SK-N-SH (cell line): Measurements from ENCODE around the gene MB21D2. TPM values are rescaled to one million over a fixed set of nuclear protein-coding genes. Genes with fewer than 3 reads are reported as not detected.

Experiments used
- CTCF ChIA-PET: fragments of 300-600, 350-600 bp; formaldehyde crosslinking; extraction: SDS; loops from one replicate; lab custom pipeline; 2021; lab: Yijun Ruan, JAX
- POLR2A ChIA-PET: fragments of 350-600 bp; sonication (Branson Sonifier 250); formaldehyde crosslinking; extraction: SDS; loops from one replicate; lab custom pipeline; 2020; ENCODE audit warnings: antibody characterized with exemption, inconsistent platforms; lab: Yijun Ruan, JAX
- DNase-seq: peaks from one replicate; pipeline ENCODE4 v3.0.0; 2012
- H2AFZ ChIP-seq: fragments of 200-600 bp; sonication (generic); 2 replicates; pipeline ENCODE4 v1.8.1; 2016; ENCODE audit warnings: antibody characterized with exemption, mild to moderate bottlenecking, low read depth
- H3F3A ChIP-seq: fragments of 200-600 bp; sonication (generic); replicated peaks from 2 replicates; pipeline ENCODE3; 2016; ENCODE audit warnings: antibody characterized with exemption, mild to moderate bottlenecking; ENCODE audit not compliant: insufficient read depth
- H3K27ac ChIP-seq, 2 experiments: fragments of 200-500 bp in 1 of 2; fragments of 200-600 bp in 1 of 2; sonication (Bioruptor generic) in 1 of 2; sonication (generic), shearing (Covaris generic) in 1 of 2; 2 replicates each; pipeline versions ENCODE4 v1.5.1 to v1.6.1; 2014 to 2016; ENCODE audit warnings: low read depth in 2 of 2, inconsistent platforms in 1 of 2, low read length in 1 of 2, mild to moderate bottlenecking in 1 of 2, mixed read lengths in 1 of 2
- H3K27me3 ChIP-seq: fragments of 200-600 bp; sonication (generic), shearing (Covaris generic); 2 replicates; pipeline ENCODE4 v1.6.1; 2016; ENCODE audit warnings: mixed run types; ENCODE audit not compliant: insufficient read depth
- H3K36me3 ChIP-seq, 2 experiments: fragments of 200-500 bp in 1 of 2; fragments of 200-600 bp in 1 of 2; sonication (Bioruptor generic) in 1 of 2; sonication (generic) in 1 of 2; replicated peaks in 1 of 2; 2 replicates each; pipeline versions ENCODE3 to v1.5.1; 2014 to 2016; ENCODE audit warnings: low read length in 1 of 2, mild to moderate bottlenecking in 1 of 2; ENCODE audit not compliant: insufficient read depth in 2 of 2, control insufficient read depth in 1 of 2
- H3K4me1 ChIP-seq, 2 experiments: fragments of 200-500 bp in 1 of 2; fragments of 200-600 bp in 1 of 2; sonication (Bioruptor generic) in 1 of 2; sonication (generic), shearing (Covaris generic) in 1 of 2; 2 replicates each; pipeline versions ENCODE4 v1.5.1 to v1.6.1; 2014 to 2016; ENCODE audit warnings: low read depth in 1 of 2, low read length in 1 of 2, mixed run types in 1 of 2; ENCODE audit not compliant: insufficient read depth in 2 of 2, control insufficient read depth in 1 of 2
- H3K4me2 ChIP-seq: fragments of 200-600 bp; sonication (generic), shearing (Covaris generic); 2 replicates; pipeline ENCODE4 v1.6.1; 2017; ENCODE audit warnings: mixed run types
- H3K4me3 ChIP-seq, 2 experiments: fragments of 200-500 bp in 1 of 2; fragments of 200-600 bp in 1 of 2; sonication (Bioruptor generic) in 1 of 2; sonication (generic), shearing (Covaris generic) in 1 of 2; 2 replicates each; pipeline versions ENCODE4 v1.5.1 to v1.8.1; 2014 to 2016; ENCODE audit warnings: low read depth in 2 of 2, inconsistent platforms in 1 of 2, low read length in 1 of 2, mild to moderate bottlenecking in 1 of 2, mixed read lengths in 1 of 2, moderate library complexity in 1 of 2
- H3K79me2 ChIP-seq: fragments of 200-600 bp; sonication (generic); 2 replicates; pipeline ENCODE4 v1.8.1; 2017; ENCODE audit warnings: mild to moderate bottlenecking; ENCODE audit not compliant: insufficient read depth
- H3K9ac ChIP-seq: fragments of 200-600 bp; sonication (generic); 2 replicates; pipeline ENCODE4 v1.6.1; 2017; ENCODE audit warnings: mixed run types
- H3K9me2 ChIP-seq: fragments of 200-600 bp; sonication (generic); 2 replicates; pipeline ENCODE4 v1.6.1; 2017; ENCODE audit warnings: mixed run types
- H3K9me3 ChIP-seq: fragments of 200-600 bp; sonication (generic); 2 replicates; pipeline ENCODE4 v1.6.1; 2017; ENCODE audit warnings: mixed run types, mild to moderate bottlenecking, moderate library complexity
- H4K20me1 ChIP-seq: fragments of 200-600 bp; sonication (generic); 2 replicates; pipeline ENCODE4 v1.6.1; 2017; ENCODE audit warnings: mild to moderate bottlenecking, mixed run types; ENCODE audit not compliant: insufficient read depth
- EZH2phosphoT487 ChIP-seq: fragments of 200-600 bp; sonication (generic); IDR thresholded peaks from 2 replicates; pipeline ENCODE4 v1.6.1; 2017; ENCODE audit warnings: low read depth, mixed run types, mild to moderate bottlenecking, antibody characterized with exemption, moderate library complexity, borderline replicate concordance
- FOSL2 ChIP-seq: IDR thresholded peaks from 2 replicates; pipeline ENCODE4 v1.4.0; 2012; ENCODE audit warnings: low read depth, mild to moderate bottlenecking, moderate library complexity, borderline replicate concordance
- FOXM1 ChIP-seq: IDR thresholded peaks from 2 replicates; pipeline ENCODE4 v1.4.0; 2012; ENCODE audit warnings: low read depth, mild to moderate bottlenecking
- GABPA ChIP-seq: IDR thresholded peaks from 2 replicates; pipeline ENCODE4 v1.4.0; 2012; ENCODE audit warnings: low read depth, mild to moderate bottlenecking
- JUND ChIP-seq: IDR thresholded peaks from 2 replicates; pipeline ENCODE4 v1.4.0; 2012
- NFIC ChIP-seq: IDR thresholded peaks from 2 replicates; pipeline ENCODE4 v1.4.0; 2012; ENCODE audit warnings: borderline replicate concordance
- NRF1 ChIP-seq: IDR thresholded peaks from 2 replicates; pipeline ENCODE4 v1.6.1; 2012; ENCODE audit warnings: low read depth, mild to moderate bottlenecking, low read length
- POLR2AphosphoS5 ChIP-seq: IDR thresholded peaks from 2 replicates; pipeline ENCODE4 v1.6.1; 2012; ENCODE audit warnings: low read depth, low read length
- RAD21 ChIP-seq: IDR thresholded peaks from 2 replicates; pipeline ENCODE4 v1.6.1; 2012; ENCODE audit warnings: mild to moderate bottlenecking, low read length
- RCOR1 ChIP-seq: fragments of 150-350 bp; IDR thresholded peaks from 2 replicates; pipeline ENCODE4 v1.6.1; 2017; ENCODE audit warnings: antibody characterized with exemption, low read length
- SIN3A ChIP-seq: IDR thresholded peaks from 2 replicates; pipeline ENCODE4 v1.6.1; 2012; ENCODE audit warnings: low read depth, mild to moderate bottlenecking, low read length, moderate library complexity, borderline replicate concordance
- TAF1 ChIP-seq: IDR thresholded peaks from 2 replicates; pipeline ENCODE4 v1.6.1; 2012; ENCODE audit warnings: low read depth, mild to moderate bottlenecking, low read length, moderate library complexity, borderline replicate concordance
- TCF12 ChIP-seq: IDR thresholded peaks from 2 replicates; pipeline ENCODE4 v1.4.0; 2012
- TEAD4 ChIP-seq: IDR thresholded peaks from 2 replicates; pipeline ENCODE4 v1.4.0; 2012; ENCODE audit warnings: mild to moderate bottlenecking, borderline replicate concordance; ENCODE audit not compliant: insufficient read depth
- YY1 ChIP-seq: IDR thresholded peaks from 2 replicates; pipeline ENCODE4 v1.4.0; 2012; ENCODE audit warnings: low read depth, mild to moderate bottlenecking
- WGBS: methylation state at CpG from one replicate; pipeline ENCODE4 v1.1.6; 2017; ENCODE audit warnings: low lambda C conversion rate; 5-methylcytosine and 5-hydroxymethylcytosine counted together
- polyA plus RNA-seq, 3 experiments: library from polyadenylated mRNA; depleted of rRNA; stranded (reverse); fragments of >200 nt; gene quantifications; 2 replicates each; pipeline ENCODE4 v1.2.3, GENCODE V29; 2012
- TF ChIP-seq, protein P1 (sequence below): IDR thresholded peaks from 2 replicates; pipeline ENCODE4; 2012
- TF ChIP-seq, protein P2 (sequence below): IDR thresholded peaks from 2 replicates; pipeline ENCODE4 v1.4.0; 2012; ENCODE audit warnings: low read depth, borderline replicate concordance
- TF ChIP-seq, protein P3 (sequence below): IDR thresholded peaks from 2 replicates; pipeline ENCODE4 v1.4.0; 2012; ENCODE audit warnings: low read depth
- TF ChIP-seq, protein P4 (sequence below): fragments of 150-350 bp; IDR thresholded peaks from 2 replicates; pipeline ENCODE4 v1.6.1; 2017; ENCODE audit warnings: antibody characterized with exemption, low read length, low read depth, borderline replicate concordance

Gene MB21D2
- polyA plus RNA-seq, 1 of the 3 experiments (the other 2 are of a cell fraction): 12.7 TPM

DNA sequence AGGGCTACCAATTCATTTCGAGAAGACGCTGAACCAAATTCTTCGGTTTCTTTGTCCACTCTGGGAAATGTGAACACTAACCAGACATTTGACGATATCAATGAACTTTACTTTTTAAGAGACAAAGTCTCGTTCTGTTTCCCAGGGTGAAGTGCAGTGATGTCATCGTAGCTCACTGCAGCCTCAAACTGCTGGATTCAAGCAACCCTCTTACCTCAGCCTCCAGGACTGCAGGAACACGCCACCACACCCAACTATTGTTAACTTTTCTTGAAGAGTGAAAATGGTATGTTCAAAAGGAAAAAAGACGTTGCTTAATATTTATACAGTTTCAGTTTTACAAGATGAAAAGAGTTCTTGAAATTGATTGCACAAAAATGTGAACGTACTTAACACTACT, 30.6 kb downstream of the MB21D2 start:
- H3K36me3 ChIP-seq: no peaks in the 10 kb centered on the region
- ChIA-PET CTCF (no interaction called here), POLR2A (no interaction called here)
- no peaks in the 10 kb centered on the region for H3K9me3 ChIP-seq
- H3K79me2 ChIP-seq: peaks cover 74% of the 10 kb centered on the region
- H3K27me3 ChIP-seq: no peaks in the 10 kb centered on the region
- peak overlapping the region; percentile 65 for H3K9ac ChIP-seq
- peak overlapping the region in 1 of 2 experiments; percentile 25; a peak in 2 of 4 replicates for H3K4me3 ChIP-seq
- no peak for DNase-seq
- peak overlapping the region; percentile 58 for H3K4me2 ChIP-seq
- H3F3A ChIP-seq: peaks cover 59% of the 10 kb centered on the region
- no peak overlapping the region for H2AFZ ChIP-seq
- H4K20me1 ChIP-seq: no peaks in the 10 kb centered on the region
- WGBS: 48% methylated on average over 9 of the region's 9 CpGs
- TF ChIP-seq RAD21 (no peak), TAF1 (no peak), TCF12 (peak; percentile 46; the same call in 1 of the 2 replicates), JUND (peak; percentile 26), EZH2phosphoT487 (no peak), FOXM1 (no peak), RCOR1 (no peak), NFIC (no peak)
- TF ChIP-seq, protein P1, sequence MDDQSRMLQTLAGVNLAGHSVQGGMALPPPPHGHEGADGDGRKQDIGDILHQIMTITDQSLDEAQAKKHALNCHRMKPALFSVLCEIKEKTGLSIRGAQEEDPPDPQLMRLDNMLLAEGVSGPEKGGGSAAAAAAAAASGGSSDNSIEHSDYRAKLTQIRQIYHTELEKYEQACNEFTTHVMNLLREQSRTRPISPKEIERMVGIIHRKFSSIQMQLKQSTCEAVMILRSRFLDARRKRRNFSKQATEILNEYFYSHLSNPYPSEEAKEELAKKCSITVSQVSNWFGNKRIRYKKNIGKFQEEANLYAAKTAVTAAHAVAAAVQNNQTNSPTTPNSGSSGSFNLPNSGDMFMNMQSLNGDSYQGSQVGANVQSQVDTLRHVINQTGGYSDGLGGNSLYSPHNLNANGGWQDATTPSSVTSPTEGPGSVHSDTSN: 0 out of 2 replicates have a peak, but pooled peaks have one; percentile 24
- TF ChIP-seq, protein P2, sequence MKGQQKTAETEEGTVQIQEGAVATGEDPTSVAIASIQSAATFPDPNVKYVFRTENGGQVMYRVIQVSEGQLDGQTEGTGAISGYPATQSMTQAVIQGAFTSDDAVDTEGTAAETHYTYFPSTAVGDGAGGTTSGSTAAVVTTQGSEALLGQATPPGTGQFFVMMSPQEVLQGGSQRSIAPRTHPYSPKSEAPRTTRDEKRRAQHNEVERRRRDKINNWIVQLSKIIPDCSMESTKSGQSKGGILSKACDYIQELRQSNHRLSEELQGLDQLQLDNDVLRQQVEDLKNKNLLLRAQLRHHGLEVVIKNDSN: no peak
- TF ChIP-seq, protein P3, sequence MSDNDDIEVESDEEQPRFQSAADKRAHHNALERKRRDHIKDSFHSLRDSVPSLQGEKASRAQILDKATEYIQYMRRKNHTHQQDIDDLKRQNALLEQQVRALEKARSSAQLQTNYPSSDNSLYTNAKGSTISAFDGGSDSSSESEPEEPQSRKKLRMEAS: peak; percentile 17; the same call in 1 of the 2 replicates
- TF ChIP-seq, protein P4, sequence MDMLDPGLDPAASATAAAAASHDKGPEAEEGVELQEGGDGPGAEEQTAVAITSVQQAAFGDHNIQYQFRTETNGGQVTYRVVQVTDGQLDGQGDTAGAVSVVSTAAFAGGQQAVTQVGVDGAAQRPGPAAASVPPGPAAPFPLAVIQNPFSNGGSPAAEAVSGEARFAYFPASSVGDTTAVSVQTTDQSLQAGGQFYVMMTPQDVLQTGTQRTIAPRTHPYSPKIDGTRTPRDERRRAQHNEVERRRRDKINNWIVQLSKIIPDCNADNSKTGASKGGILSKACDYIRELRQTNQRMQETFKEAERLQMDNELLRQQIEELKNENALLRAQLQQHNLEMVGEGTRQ: no peak
- H3K4me1 ChIP-seq: peaks cover 11 to 70% of the 10 kb centered on the region in 2 experiments
- H3K9me2 ChIP-seq: no peaks in the 10 kb centered on the region
- peak overlapping the region; percentile 3 to 90; a peak in 3 of 4 replicates for H3K27ac ChIP-seq

DNA sequence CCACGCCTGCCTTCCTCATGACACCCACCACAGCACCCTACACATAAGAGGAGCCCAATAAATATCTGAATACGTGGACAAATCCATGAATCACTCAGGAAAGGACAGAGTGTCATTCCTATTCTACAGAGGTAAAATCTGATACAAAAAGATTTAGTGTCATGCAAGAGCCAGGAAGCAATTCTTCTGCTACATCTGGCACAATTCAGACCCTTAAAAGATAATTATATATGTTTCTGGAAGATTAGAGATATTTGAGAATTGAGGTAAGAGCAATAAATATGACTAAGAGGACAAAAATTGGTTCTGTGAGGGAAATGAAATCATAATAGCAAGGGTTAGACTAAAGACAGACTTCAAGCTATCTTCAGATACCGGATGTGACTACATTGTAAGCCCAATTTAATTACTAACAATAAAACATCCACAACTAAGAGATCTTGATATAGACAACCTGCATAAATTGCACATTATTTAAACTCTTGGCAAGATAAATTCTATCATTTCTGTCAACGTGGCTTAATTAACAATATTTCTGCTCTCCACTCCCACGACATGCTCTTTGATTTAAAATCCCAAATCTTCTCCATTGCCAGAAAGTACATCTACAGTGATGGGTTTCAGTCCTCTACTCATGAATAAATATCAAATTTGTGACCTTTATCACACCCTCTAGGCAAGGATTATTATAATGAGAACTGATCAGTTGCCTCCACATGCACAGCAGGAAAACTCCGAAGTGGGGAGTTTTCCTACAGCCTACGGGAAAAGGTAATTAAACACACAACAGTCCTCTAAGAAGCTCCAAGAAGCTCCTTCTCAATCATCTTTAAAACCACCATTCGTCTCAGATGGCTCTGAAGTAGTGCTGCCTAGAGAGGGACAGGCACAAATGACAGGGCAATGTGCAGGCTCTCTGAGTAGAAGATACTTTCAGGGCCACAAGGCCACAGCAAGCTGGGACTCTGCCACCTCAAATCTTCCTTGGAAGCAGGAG, 32.6 kb downstream of the MB21D2 start:
- WGBS: 13% methylated on average over 8 of the region's 8 CpGs
- DNase-seq: peak; percentile 37
- CTCF ChIA-PET: no interaction called here
- TF ChIP-seq SIN3A: peak; percentile 57; the same call in 1 of the 2 replicates
- TF ChIP-seq NRF1: no peak
- TF ChIP-seq NFIC: peak; percentile 79; the same call in 1 of the 2 replicates
- TF ChIP-seq GABPA: peak; percentile 34; the same call in 1 of the 2 replicates
- TF ChIP-seq FOSL2: peak; percentile 85
- TF ChIP-seq POLR2AphosphoS5: peak; percentile 67
- TF ChIP-seq, protein P1: peak; percentile 92
- TF ChIP-seq FOXM1: peak; percentile 97
- no peak for TF ChIP-seq RCOR1
- TF ChIP-seq, protein P4: no peak
- peak; percentile 91 for TF ChIP-seq TEAD4
- no peak for TF ChIP-seq YY1
- TF ChIP-seq JUND: peak; percentile 97

More for the DNA sequence above, 32.6 kb downstream of the MB21D2 start:
- no peak overlapping the region for H2AFZ ChIP-seq
- H3K27me3 ChIP-seq: no peaks in the 10 kb centered on the region
- H3K4me1 ChIP-seq: peaks cover 11 to 63% of the 10 kb centered on the region in 2 experiments
- H3K36me3 ChIP-seq: no peaks in the 10 kb centered on the region
- POLR2A ChIA-PET: no interaction called here
- H3F3A ChIP-seq: peaks cover 64% of the 10 kb centered on the region
- peaks cover 66% of the 10 kb centered on the region for H3K79me2 ChIP-seq
- H3K4me3 ChIP-seq: no peak overlapping the region
- H3K27ac ChIP-seq: peak overlapping the region; percentile 76 to 90; a peak in 3 of 4 replicates
- H3K9me2 ChIP-seq: no peaks in the 10 kb centered on the region
- peak overlapping the region; percentile 65; the same call in 1 of the 2 replicates for H3K9ac ChIP-seq
- no peaks in the 10 kb centered on the region for H4K20me1 ChIP-seq
- H3K9me3 ChIP-seq: no peaks in the 10 kb centered on the region
- peak overlapping the region; percentile 58 for H3K4me2 ChIP-seq
